HG03469 (cell line): Measurements from ENCODE around the gene CMSS1.

Source experiments
- ATAC-seq: cut with Tn5 transposase; IDR thresholded peaks from one replicate; pipeline ENCODE4 v1.9.1; 2021; ENCODE audit warnings: mild to moderate bottlenecking, moderate library complexity, moderate number of reproducible peaks; ENCODE audit not compliant: unreplicated experiment

Gene CMSS1

GRCh38 chr3:99817437-99818240, at the start of gene CMSS1:
TSS of gene CMSS1 (plus strand) at chr3:99817862.
- peak; percentile 94 for ATAC-seq

GRCh38 chr3:99768126-99768525, 49.5 kb upstream of the CMSS1 start:
- no peak for ATAC-seq

- ATAC-seq, result no peak
These were observed 48.7 kb upstream of the CMSS1 start for GRCh38 chr3:99768808-99769501.

- no peak for ATAC-seq
These were observed 45.5 kb upstream of the CMSS1 start for GRCh38 chr3:99772171-99772570.

- no peak for ATAC-seq
These were observed 45.0 kb upstream of the CMSS1 start for GRCh38 chr3:99772671-99773070.

- ATAC-seq, result peak; percentile 98
These were observed 43.2 kb upstream of the CMSS1 start for GRCh38 chr3:99774467-99774866.

- no peak for ATAC-seq
These were observed 41.0 kb upstream of the CMSS1 start for GRCh38 chr3:99776516-99777209.

- ATAC-seq, result no peak
These were observed 40.5 kb upstream of the CMSS1 start for GRCh38 chr3:99777210-99777549.

GRCh38 chr3:99777708-99778107, 40.0 kb upstream of the CMSS1 start:
- no peak for ATAC-seq

GRCh38 chr3:99780749-99781148, 36.9 kb upstream of the CMSS1 start:
- ATAC-seq, result no peak

GRCh38 chr3:99781761-99782160, 35.9 kb upstream of the CMSS1 start:
- no peak for ATAC-seq

GRCh38 chr3:99783011-99783573, 34.6 kb upstream of the CMSS1 start:
- no peak for ATAC-seq

- ATAC-seq, result peak; percentile 90
These were observed 28.5 kb upstream of the CMSS1 start for GRCh38 chr3:99789011-99789721.

- ATAC-seq, result no peak
These were observed 23.2 kb upstream of the CMSS1 start for GRCh38 chr3:99794485-99794884.

- no peak for ATAC-seq
These were observed 22.1 kb upstream of the CMSS1 start for GRCh38 chr3:99795573-99795972.

GRCh38 chr3:99799422-99799821, 18.2 kb upstream of the CMSS1 start:
- ATAC-seq, result no peak

GRCh38 chr3:99803297-99803696, 14.4 kb upstream of the CMSS1 start:
- no peak for ATAC-seq

GRCh38 chr3:99805160-99805559, 12.5 kb upstream of the CMSS1 start:
- ATAC-seq, result no peak

- no peak for ATAC-seq
These were observed 9.4 kb upstream of the CMSS1 start for GRCh38 chr3:99808163-99808794.

GRCh38 chr3:99809565-99809964, 8.1 kb upstream of the CMSS1 start:
- ATAC-seq, result no peak
